SK-N-MC (cell line): Measurements from ENCODE around the gene AKAP5.

Source experiments
- DNase-seq: peaks from one replicate; pipeline ENCODE4 v3.0.0-alpha.2; 2011; ENCODE audit warnings: low read depth, low spot score
- H3K27ac ChIP-seq: fragments of 200-600 bp; sonication (generic); 2 replicates; pipeline ENCODE4 v1.5.1; 2016; ENCODE audit warnings: mixed run types
- H3K36me3 ChIP-seq: fragments of 200-600 bp; sonication (generic); 2 replicates; pipeline ENCODE4 v1.6.1; 2017; ENCODE audit warnings: antibody characterized with exemption, low read length, mixed read lengths; ENCODE audit not compliant: insufficient read depth
- H3K4me3 ChIP-seq: fragments of 200-600 bp; sonication (generic); 2 replicates; pipeline ENCODE4 v1.5.1; 2016
- H3K9ac ChIP-seq: fragments of 200-600 bp; sonication (generic); 2 replicates; pipeline ENCODE4 v1.8.0; 2017; ENCODE audit warnings: mixed run types, mixed read lengths; ENCODE audit not compliant: insufficient read length
- H3K9me3 ChIP-seq: fragments of 200-600 bp; sonication (generic); 2 replicates; pipeline ENCODE4 v1.6.1; 2017; ENCODE audit warnings: low read depth, mild to moderate bottlenecking, antibody characterized with exemption, low read length, moderate library complexity, mixed read lengths
- EZH2 ChIP-seq: fragments of 200-600 bp; sonication (generic); IDR thresholded peaks from one replicate; pipeline ENCODE4 v1.6.1; 2017; ENCODE audit warnings: antibody characterized with exemption
- FOXP2 ChIP-seq: optimal IDR thresholded peaks from 2 replicates; pipeline ENCODE3; 2011; ENCODE audit warnings: mild to moderate bottlenecking, moderate library complexity; ENCODE audit not compliant: insufficient read depth; ENCODE audit errors: extremely low read length, control extremely low read depth
- POLR2AphosphoS5 ChIP-seq: IDR thresholded peaks from 2 replicates; pipeline ENCODE4 v1.6.1; 2012; ENCODE audit warnings: mild to moderate bottlenecking, low read depth, low read length, borderline replicate concordance

Gene AKAP5

DNA sequence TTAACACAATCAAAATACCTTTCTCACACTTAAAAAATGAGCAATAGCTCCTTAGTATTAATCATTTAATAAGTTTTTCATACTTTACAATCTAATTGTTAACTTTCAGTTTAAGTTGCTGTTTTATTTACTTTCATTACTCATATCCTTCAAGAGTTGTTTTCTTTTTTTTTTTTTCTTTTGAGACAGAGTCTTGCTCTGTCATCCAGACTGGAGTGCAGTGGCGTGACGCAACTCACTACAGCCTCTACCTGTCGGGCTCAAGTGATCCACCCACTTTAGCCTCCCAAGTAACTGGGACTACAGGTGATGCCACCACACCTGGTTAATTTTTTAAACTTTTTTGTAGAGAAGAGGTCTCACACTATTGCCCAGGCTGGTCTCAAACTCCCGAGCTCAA is 55.4 kb downstream of the AKAP5 start:
- no peak overlapping the region for H3K4me3 ChIP-seq
- H3K27ac ChIP-seq: no peak overlapping the region
- DNase-seq: no peak
- no peak overlapping the region for H3K9ac ChIP-seq
- H3K36me3 ChIP-seq: peaks cover 20% of the 10 kb centered on the region
- TF ChIP-seq POLR2AphosphoS5 (no peak), EZH2 (no peak), FOXP2 (no peak)
- H3K9me3 ChIP-seq: no peaks in the 10 kb centered on the region

DNA sequence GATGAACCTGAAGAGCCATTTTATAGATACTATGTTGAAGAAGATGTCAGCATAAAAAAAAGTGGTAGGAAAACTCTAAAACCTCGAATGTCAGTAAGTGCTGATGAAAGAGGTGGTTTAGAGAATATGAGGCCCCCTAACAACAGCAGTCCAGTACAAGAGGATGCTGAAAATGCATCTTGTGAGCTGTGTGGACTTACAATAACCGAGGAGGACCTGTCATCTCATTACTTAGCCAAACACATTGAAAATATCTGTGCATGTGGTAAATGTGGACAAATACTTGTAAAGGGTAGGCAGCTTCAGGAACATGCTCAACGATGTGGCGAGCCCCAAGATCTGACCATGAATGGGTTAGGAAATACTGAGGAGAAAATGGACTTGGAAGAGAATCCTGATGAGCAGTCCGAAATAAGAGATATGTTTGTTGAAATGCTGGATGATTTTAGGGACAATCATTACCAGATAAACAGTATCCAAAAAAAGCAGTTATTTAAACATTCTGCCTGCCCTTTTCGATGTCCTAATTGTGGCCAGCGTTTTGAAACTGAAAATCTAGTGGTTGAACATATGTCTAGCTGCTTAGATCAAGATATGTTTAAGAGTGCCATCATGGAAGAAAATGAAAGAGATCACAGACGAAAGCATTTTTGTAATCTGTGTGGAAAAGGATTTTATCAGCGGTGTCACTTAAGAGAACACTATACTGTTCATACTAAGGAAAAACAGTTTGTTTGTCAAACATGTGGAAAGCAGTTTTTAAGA is 57.5 kb downstream of the AKAP5 start:
- Histone ChIP-seq H3K36me3 (peaks cover 20% of the 10 kb centered on the region), H3K27ac (no peak overlapping the region), H3K4me3 (no peak overlapping the region), H3K9me3 (no peaks in the 10 kb centered on the region), H3K9ac (no peak overlapping the region)
- DNase-seq: no peak
- no peak for TF ChIP-seq EZH2
- TF ChIP-seq POLR2AphosphoS5: no peak
- no peak for TF ChIP-seq FOXP2
